ENCODE data around the gene UBE2L3.
"Not testable (repeated sequence)": the region's sequence is repeated elsewhere in the genome, so short reads cannot be mapped to it uniquely, and the experiment has no call there.

Gene UBE2L3

GRCh38 chr22:21567456-21568346 lies at the start of gene UBE2L3:
Gene UBE2L3 (plus strand): TSS chr22:21567714. CDS start chr22:21567745, 31 bp downstream.
- DNase-seq: peak; percentile 1

GRCh38 chr22:21526705-21527500 lies 40.6 kb upstream of the UBE2L3 start:
- DNase-seq: not testable (repeated sequence)

- DNase-seq: not testable (repeated sequence)
Measured at GRCh38 chr22:21531525-21531924, 36.0 kb upstream of the UBE2L3 start.

DNA sequence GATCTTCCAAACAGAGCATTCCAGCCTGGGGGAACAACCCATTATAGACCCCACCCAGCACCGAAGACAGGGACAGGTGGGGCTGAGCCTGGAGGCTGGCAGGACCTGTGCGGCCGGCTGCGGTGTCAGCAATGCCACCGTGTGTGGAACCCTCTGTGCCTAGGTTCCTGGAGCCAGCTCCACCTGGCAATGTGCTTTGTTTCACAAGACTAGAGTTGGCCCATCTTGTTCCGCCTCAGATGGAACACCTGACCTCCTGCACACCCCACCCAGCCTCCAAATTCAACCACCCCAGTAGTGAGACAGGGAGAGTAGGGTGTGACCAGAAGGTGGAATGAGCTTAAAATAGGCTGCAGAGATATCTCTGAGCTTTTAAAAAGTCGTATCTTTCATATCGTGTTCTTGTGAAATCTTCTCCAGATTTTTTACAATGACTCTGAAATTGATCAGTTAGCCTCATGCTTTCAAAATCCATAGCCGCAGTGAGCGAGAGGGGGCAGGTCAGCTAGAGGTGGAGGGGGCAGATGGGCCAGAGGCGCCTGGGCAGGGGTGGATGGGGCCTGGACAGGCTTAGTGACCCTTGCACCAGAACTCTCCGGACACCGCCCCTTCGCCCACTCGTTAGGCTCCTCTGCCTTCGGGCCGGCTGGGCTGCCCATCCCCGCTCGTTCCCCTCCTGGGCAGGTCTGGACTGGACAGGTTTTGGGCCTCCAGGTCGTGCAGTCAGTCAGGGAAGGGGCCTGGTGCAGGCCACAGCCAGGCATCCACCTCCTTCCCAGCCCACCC lies 34.5 kb upstream of the UBE2L3 start:
- DNase-seq: not testable (repeated sequence)

DNA sequence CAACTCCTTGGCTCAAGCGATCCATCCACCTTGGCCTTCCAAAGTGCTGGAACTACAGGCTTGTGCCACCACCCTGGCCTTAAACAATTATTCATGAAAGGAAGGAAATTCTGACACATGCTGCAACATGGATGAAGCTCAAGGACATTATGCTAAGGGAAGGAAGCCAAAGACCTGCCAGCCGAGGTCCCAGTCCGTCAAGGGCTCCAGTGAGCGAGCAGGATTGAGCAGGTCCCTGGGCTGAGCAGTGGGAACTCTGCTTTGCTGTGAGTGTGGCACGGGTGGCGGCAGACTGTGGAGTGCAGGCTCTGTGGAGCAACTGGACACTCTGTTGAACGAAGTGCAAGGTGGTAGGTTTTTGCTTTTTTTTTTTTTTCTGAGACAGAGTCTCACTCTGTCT lies 27.7 kb upstream of the UBE2L3 start:
- not testable (repeated sequence) for DNase-seq

DNA sequence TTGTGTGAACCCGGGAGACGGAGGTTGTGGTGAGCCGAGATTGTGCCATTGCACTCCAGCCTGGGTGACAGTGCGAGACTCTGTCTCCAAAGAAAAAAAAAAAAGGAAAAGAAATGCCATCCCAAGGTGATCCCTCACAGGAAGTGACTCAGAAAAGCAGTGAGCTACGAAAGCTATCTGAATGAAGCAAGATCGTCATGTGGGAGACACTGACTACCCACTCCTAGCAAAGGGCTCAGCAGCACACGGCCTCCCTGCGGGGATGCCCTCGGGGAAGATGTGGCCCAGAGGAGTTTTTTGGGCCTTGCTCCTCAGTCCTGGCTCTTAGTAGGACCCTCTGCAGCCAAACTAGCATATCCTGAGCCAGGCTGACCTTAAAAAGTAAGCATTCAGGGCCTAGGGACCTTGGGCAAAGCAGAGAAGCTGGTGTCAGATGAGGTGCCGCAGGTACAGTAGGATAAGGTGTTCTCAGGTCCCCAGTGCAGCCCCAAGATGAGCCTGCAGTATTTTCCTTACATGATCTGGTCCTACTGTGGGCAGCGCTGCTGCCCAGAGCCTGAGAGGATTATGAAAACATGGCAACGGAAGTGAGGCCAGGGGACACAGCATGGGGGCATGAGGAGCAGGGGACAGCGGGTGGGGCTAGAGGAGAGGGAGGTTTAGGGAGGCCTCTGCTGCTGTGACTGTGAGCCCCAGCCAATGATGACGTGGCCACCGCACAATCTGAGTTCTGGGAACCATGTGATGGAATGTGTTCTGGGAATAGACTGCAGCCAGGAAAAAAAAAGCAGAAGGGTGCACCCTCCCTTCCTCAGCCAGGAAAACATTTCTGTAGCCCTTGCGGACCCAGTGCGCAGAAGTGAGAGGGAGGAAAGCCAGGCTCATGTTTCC lies 22.8 kb upstream of the UBE2L3 start:
- not testable (repeated sequence) for DNase-seq

DNA sequence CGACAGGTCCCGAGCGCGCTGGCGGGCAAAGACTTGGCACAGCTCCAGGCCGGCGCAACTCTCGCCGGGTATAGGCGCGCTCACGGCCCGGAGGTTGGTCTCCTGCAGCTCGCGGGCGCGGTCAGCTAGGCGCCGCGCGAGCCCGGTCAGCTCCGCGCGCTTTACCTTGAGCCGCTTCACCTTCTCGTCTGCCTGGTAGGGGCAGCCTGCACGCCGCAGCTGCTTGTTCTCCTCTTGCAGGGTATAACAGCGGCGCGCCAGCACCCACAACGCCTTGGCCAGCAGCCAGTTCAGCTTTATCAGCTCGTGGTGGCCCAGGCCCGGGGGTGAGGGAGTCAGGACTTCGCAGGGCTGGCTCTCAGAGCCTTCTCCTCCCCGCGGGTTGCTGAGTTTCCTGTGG lies 18.0 kb upstream of the UBE2L3 start:
- DNase-seq: not testable (repeated sequence)

- DNase-seq: not testable (repeated sequence)
Measured at GRCh38 chr22:21550008-21550677, 17.4 kb upstream of the UBE2L3 start.

- not testable (repeated sequence) for DNase-seq
Measured at GRCh38 chr22:21550678-21551047, 16.9 kb upstream of the UBE2L3 start.

- DNase-seq: not testable (repeated sequence)
Measured at GRCh38 chr22:21551361-21551760, 16.2 kb upstream of the UBE2L3 start, which contains the start of gene RIMBP3C. Gene RIMBP3C (minus strand): TSS chr22:21551461. CDS start chr22:21550976, 485 bp downstream.

DNA sequence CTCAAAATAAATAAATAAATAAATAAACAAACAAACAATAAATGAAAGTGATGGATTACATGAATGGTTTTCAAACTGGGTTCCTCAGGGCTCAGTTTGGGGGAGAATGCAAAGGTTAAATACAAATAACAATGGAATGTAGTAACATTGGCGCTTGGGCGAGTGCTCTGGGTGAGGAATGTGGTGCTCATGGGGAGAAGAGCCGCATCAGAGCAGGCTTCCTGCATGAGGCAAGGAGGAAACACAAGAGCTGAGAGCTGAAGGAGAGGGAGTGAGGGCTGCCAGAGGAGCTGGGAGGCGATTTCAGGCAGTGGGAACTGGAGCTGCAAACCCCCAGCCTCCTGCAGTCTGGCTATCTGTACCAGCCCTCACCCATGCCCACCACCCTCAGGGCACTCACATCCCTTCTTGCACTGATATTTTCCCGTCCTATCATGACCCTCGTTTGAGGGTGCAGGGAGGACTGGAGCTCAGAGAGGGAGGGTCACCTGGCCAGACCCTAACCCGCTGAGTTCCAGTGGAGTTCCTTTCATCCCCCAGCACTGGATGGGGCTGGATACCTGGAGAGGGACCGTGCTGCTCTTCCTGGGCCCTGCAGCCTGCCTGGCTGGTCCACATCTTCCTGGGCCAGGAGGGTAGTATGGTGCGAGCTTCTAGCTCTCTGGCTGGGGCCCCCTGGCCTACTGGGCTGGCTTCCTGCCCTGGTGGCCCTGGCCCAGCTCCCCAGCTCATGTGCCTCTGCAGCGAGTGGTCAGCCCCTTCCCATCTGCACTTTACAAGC lies 8.0 kb upstream of the UBE2L3 start:
- not testable (repeated sequence) for DNase-seq

DNA sequence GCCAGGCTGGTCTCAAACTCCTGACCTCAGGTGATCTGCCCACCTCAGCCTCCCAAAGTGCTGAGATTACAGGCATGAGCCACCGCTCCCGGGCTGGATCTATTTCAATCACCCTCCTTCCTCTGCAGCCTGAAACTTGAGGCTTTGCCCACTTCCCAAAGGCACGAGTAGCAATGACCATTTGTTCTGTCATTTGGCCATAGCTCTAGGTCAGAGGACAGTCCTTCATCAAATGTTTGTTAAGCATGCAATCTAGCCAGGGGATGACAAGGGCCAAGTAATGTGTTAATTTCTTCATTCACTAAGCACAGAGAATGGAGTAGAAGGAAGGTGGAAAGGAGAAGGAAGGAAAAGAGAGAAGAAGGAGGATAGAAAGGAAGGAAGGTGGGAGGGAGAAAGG lies 6.9 kb upstream of the UBE2L3 start:
- not testable (repeated sequence) for DNase-seq

GRCh38 chr22:21563912-21564311 lies 3.6 kb upstream of the UBE2L3 start:
- DNase-seq: no peak

DNA sequence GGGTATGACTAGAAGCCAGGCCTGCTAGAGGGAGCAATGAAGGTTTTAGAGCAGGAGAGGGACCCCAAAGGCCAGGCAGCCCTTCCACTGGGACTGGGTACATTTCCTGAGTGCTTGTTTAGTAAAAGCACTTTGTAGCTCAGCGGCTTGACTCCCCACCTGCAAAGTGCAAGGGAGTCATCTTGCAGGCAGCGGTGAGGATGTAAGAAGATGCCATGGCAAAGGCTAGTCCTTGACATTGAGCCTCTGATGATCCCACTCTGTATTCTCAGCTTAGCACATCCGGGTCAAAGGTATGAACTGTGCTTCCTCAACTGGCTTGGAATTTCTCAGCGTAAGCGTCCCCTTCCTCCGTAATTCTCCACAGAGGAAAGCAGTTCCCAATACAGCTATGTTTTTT lies 3.1 kb upstream of the UBE2L3 start:
- no peak for DNase-seq

DNA sequence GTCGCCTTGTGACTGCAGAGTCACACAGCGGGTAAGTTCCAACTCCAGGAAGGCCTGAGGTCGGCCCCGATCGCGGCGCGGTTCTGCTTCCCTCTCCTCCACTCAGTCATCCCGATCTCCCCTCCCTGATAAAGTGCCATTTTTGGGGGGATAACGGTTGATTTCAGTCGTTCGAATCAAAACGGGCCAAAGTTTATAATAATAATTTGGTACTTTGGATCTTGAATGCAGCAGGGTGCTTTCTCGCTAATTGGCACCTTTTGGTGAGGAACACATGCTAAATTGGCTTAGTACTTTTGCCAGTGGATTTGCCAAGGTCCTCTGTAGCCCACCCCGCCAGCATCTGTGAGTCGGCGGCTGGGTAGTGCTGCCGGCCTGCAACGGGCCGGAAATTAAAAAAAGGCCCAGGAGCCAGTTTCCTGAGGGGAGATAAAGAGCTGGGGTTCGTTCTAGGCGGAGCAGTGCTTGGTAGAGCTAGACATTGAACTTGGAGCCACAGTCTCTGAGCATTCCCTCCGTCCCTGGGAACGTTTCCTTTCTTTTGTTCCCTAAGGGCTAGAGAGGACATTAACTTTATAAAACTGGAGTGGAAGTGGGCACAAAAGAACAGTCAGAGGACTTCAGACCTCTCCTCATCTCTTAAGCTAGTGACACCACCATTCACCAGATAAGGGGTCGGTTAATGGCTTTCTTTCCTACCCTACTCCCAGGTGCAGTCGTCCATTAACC lies 997 bp downstream of the UBE2L3 start:
- DNase-seq: no peak

DNA sequence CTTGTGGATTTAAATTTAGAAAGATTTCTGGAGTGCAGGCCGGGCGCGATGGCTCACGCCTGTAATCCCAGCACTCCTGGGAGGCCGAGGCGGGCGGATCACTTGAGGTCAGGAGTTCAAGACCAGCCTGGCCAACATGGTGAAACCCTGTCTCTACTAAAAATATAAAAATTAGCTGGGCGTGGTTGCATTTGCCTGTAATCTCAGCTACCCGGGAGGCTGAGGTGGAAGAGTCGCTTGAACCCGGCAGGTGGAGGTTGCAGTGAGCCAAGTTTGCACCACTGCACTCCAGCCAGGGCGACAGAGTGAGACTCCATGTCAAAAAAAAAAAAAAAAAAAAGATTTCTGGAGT lies 1.5 kb downstream of the UBE2L3 start:
- DNase-seq: not testable (repeated sequence)

DNA sequence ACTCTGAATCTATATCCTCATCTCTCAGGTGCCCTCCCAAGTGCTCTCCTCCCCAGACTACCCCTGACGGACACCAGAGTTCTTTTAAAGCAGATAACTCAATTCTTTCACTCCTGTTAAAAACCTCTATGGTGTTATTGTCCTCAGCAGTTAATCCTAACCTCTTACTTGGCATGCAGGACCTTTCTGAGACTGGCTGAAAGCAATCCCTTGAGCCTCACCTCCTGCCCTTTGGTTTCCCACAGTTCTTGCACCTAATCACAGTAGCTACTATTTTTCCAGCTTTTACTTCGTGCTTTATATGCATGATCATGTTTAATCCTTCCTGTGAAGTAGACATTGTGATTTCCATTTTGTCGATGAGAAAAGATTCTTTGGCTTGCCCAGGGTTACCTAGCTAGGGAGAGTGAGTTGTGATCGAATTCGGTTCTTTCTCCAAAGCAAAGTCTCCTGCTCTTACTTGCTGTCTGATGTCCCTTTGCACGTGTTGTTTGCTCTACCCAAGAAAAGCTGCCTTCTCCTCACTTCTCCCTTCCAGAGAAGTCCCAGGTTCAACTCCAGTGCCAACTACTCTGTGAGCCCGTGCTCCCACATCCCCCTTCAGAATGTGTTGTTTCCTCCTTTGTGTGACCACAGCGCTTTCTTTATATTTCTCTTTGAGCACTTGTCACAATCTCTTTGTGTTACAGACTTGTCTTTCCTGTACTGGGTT lies 2.1 kb downstream of the UBE2L3 start:
- no peak for DNase-seq

DNA sequence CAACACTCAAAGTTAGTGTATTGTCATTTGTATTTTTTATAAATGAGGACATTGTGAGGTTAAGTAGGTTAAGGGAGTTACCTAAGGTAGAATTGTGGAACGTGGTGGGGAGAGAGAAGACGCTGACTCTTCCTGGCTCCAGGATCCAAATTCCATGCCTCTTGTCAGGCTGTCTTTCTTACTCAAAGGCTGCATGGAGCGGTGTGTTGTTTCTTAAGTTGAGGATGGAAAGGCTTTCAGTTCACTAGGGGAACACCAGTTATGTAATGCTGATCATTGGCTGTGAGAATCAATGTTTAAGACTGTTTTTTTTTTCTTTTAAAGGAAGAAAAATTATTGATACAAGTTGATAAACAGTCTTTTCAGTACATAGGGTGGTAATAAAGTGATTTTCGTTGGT lies 2.9 kb downstream of the UBE2L3 start:
- DNase-seq: no peak

DNA sequence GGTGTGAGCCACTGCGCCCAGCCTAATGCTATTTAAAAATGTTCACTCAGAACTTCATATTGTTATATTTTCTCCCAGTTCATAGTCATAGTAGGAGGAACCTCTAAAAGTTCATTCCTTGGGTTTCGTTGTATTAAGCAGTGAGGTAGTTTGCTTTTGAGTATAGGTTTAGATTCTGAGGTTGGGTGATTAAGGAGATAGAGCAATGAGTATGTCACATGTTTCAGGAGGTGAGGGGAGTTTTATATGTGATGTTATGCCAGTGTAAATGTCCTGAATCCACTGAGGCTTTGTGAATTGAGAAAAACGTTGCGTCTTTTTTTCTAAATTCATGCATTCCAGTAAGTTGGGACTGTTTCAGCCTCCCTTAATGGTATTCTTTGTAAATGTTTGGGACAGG lies 4.2 kb downstream of the UBE2L3 start:
- no peak for DNase-seq
